Colon (tissue), 2 donors: ENCODE results near the gene PTCD1.
A peak's percentile ranks its signal among the peaks of the same experiment; 100 is the strongest.

Source experiments
- FAIRE-seq: peaks from 2 replicates; lab custom pipeline; 2012; peaks lifted over from hg19 to GRCh38; lab: Jason Lieb, UNC
- donor health status: control.
- donor health status: control.

PTCD1 gene

GRCh38 chr7:99438573-99439480 lies at the start of gene PTCD1, which contains the start of gene CPSF4:
PTCD1 (minus strand) TSS chr7:99438798; CDS start chr7:99435242, 3,556 bp downstream.
CPSF4 (plus strand) TSS chr7:99438943; CDS start chr7:99439083, 140 bp downstream.
- FAIRE-seq = no peak

- FAIRE-seq = no peak
Measured at GRCh38 chr7:99485094-99485493, 46.5 kb upstream of the PTCD1 start.

GRCh38 chr7:99478464-99479440 lies 40.2 kb upstream of the PTCD1 start:
- FAIRE-seq = no peak

GRCh38 chr7:99476107-99476506 lies 37.5 kb upstream of the PTCD1 start:
- FAIRE-seq = no peak

- FAIRE-seq = no peak
Measured at GRCh38 chr7:99473315-99473596, 34.7 kb upstream of the PTCD1 start.

- peak; percentile 57 for FAIRE-seq
Measured at GRCh38 chr7:99472561-99473314, 34.1 kb upstream of the PTCD1 start, which contains the start of gene ZNF789. ZNF789 (plus strand) TSS chr7:99472890; CDS start chr7:99476457, 3,567 bp downstream.

- no peak for FAIRE-seq
Measured at GRCh38 chr7:99469381-99470065, 30.9 kb upstream of the PTCD1 start.

GRCh38 chr7:99468336-99468918 lies 29.8 kb upstream of the PTCD1 start:
- FAIRE-seq = no peak

GRCh38 chr7:99465421-99465768 lies 26.8 kb upstream of the PTCD1 start:
- FAIRE-seq = no peak

- FAIRE-seq = no peak
Measured at GRCh38 chr7:99461221-99461620, 22.6 kb upstream of the PTCD1 start.

GRCh38 chr7:99460651-99461050 lies 22.1 kb upstream of the PTCD1 start:
- FAIRE-seq = no peak

GRCh38 chr7:99459087-99459486 lies 20.5 kb upstream of the PTCD1 start:
- no peak for FAIRE-seq

- FAIRE-seq = no peak
Measured at GRCh38 chr7:99457650-99458493, 19.3 kb upstream of the PTCD1 start.

- no peak for FAIRE-seq
Measured at GRCh38 chr7:99457050-99457649, 18.6 kb upstream of the PTCD1 start.

GRCh38 chr7:99456288-99456687 lies 17.7 kb upstream of the PTCD1 start:
- FAIRE-seq = no peak

- no peak for FAIRE-seq
Measured at GRCh38 chr7:99455874-99456273, 17.3 kb upstream of the PTCD1 start.

- FAIRE-seq = no peak
Measured at GRCh38 chr7:99453105-99453504, 14.5 kb upstream of the PTCD1 start.

- no peak for FAIRE-seq
Measured at GRCh38 chr7:99452541-99452940, 13.9 kb upstream of the PTCD1 start.

GRCh38 chr7:99451936-99452335 lies 13.3 kb upstream of the PTCD1 start:
- no peak for FAIRE-seq

- no peak for FAIRE-seq
Measured at GRCh38 chr7:99449326-99449725, 10.7 kb upstream of the PTCD1 start.
